MV-4-11 (cell line): ENCODE measurements around the gene SLC35F6.

Experiments
- DNase-seq: peaks from one replicate; lab custom pipeline; 2025; lab: John Stamatoyannopoulos, UW

The SLC35F6 gene

GRCh38 chr2:26822877-26823276, 58.8 kb downstream of the SLC35F6 start:
- peak; percentile 53 for DNase-seq
